IPS-NIHi7 (cell line): ENCODE data around the gene GNG2.
"Not testable (repeated sequence)": the region's sequence is repeated elsewhere in the genome, so short reads cannot be mapped to it uniquely, and the experiment has no call there.

Experiments used
- DNase-seq: peaks from one replicate; pipeline ENCODE4 v3.0.0; 2012; ENCODE audit warnings: mixed read lengths; ENCODE audit errors: extremely low spot score

The GNG2 gene

DNA sequence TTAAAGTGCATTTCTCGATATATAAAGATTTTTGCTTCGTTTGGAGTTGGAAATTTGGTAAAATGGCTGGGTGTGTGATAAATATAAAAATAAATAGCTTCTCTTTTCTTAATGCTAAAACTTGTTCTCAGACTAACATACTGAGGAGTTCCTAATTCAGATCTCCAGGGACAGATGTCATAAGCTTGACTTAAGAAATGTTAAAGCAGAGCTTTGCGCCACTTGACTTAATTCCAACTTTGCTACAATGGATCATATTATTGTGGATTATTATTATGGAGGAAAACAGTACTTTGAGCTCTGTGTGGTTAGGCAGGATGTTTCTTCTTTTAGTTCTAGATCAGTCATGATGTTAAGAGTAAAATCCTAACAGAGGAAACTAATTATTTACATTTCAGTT, 33.8 kb downstream of the GNG2 start:
- DNase-seq: no peak

DNA sequence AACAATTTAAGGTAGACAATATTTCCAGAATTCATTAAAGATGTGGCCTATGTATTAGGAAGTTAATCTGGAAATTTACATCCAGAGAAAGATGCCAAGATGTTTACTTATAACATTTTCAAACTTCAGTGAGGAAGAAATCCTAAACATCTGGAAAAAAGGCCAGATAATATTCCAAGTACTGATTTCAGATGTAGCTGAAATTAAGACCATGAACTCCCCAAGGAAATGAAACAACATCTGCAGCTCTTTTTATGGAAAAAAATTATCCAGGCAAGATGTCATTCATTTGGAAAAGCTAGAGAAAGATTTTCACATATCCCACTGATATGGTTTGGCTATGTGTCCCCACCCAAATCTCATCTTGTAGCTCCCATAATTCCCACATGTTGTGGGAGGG, 35.0 kb downstream of the GNG2 start:
- no peak for DNase-seq

DNA sequence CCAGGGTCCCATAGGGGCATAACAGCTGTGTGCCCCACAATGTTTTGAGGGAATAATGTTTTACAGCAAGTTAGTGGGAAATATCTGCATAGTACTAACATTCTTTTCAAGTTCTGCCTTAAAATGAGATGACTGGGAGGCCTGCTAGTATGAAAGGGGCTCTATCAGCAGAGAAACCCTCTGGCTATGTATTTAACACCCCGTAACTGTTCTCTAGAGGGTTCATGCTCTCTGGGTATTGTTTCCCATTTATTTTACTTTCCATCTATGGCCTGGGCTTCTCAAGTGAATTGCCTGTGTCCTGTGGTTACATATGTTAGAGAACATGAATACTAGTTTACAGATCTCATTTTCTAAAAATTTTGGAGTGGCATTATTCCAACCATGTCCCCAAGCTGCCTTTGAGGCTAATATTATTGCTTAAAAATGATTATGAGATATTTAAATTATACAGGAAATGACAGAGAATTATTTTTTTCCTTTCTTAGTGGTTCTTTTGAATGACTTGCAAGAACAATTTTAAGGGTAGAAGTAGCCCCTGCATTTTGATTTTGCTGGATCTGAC, 37.5 kb downstream of the GNG2 start:
- no peak for DNase-seq

DNA sequence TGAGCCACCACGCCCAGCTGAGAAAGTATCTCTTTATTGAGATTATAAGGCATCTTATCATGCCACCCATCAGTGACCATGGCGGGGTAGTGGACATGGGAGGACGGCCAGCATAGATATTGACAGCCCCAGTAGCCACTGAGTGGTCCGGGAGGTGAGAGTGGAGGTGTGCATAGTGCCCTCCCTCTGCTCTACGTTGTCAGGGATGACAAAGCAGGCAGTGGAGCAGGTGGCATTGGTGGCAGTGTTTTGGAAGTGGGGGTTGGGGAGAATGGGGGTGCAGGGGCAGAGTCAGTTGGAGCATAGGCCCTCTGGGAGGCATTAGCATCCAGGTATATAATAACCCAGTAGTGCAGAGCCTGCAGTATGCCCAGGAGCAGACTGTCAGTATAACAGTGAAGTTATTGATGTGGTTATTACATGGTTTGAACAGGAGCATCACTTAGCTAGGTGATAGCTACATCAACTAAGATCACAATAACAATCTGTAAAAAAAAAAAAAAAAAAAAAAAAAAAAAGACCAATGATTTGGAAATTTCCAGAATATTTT, 41.1 kb downstream of the GNG2 start:
- no peak for DNase-seq

DNA sequence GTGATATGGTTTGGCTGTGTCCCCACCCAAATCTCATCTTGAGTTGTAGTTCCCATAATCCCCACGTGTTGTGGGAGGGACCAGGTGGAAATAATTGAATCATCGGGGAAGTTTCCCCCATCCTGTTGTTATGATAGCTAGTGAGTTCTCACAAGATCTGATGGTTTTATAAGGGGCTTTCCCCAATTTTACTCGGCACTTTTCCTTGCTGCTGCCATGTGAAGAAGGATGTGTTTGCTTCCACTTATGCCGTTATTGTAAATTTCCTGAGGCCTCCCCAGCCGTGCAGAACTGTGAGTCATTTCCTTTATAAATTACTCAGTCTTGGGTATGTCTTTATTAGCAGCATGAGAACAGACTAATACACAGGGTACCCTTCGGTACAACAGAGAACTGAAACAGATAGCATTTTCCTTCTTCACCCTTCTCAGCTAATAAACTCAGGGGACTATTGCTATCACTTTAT, 45.3 kb downstream of the GNG2 start:
- DNase-seq: not testable (repeated sequence)

DNA sequence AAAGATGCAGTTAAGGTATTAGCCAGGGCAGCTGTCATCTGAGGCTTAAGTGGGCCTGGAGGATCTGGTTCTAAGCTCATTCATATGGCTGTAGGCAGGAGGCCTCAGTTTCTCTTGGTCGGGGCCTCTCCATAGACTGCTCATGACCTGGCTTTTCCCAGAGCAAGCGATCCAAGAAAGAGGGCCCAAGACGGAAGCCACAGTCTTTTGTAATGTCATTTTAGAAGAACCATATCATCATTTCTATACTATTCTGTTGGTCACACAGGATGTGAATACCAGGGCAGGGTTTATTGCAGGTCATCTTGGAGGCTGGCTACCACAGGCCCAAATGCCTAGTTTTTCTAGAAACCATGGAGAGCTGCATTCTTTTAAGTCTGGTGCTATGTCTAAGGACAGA, 47.7 kb downstream of the GNG2 start:
- no peak for DNase-seq

DNA sequence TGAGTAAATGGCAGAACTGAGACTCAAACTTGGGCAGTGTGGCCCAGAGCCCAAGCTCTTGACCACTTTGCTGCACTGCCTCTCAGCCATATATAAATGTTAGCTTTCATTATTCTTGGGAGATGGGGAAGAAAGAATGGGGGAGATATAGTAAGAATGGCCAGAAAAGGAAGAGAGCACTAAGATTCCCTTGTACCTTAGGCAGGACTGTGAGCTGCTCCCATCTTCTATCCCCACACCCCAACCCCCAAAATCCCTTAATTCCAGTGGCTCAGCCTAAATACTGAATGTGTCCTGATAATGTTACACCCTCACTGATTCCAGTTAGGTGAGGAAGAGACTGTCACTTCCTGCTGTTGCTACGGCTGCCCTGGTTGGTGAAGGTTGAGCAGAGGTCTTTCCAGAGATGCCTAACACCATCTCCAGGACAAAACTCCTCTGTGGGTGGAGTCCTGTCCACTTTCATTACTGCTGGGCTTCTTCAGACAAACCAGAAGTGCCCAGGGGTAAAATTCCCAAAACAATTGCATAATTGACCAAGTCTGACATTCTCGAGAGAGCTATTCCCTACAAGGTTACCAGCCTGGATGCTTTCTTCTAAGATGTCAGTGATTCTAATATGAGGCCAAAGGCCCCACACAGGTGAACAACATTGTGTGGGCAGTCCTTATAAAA, 51.8 kb downstream of the GNG2 start:
- DNase-seq: no peak

DNA sequence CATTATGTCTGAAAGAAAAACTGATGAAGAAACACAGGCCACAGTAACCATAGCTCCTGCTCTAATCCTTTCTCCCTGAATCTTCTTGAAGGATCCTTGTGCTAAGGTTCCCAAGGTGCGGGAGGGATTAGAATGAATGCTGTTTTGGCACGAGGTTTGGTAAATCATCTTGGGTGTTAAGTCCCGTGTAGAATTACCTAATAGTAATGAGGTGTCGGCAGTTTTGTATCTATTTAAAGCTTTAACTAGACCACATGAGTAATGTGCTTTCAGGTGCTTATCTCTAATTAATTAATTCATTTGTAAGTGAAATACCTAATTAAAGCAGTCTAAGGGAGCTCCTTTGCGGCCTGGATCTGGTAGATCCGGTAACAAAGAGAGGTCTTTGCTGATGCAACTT, 53.9 kb downstream of the GNG2 start:
- no peak for DNase-seq

DNA sequence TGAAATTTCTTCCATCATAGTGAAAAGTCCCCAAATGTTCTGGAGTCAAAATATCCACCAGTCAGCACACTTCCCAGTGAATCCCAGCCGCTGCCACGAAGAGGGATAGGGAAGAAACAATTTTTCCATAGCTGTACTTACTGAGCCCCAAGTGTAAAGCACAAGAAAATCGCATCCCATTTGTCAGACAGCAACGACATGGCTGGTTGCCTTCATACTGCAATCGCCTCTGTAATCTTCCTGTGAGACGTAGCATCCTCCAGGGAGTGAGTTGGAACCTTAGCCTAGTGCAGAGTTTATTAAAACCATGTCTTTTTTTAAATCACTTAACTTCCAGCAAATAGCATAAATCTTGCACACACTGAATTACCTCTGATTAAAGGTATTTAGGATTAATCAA, 56.8 kb downstream of the GNG2 start:
- no peak for DNase-seq

DNA sequence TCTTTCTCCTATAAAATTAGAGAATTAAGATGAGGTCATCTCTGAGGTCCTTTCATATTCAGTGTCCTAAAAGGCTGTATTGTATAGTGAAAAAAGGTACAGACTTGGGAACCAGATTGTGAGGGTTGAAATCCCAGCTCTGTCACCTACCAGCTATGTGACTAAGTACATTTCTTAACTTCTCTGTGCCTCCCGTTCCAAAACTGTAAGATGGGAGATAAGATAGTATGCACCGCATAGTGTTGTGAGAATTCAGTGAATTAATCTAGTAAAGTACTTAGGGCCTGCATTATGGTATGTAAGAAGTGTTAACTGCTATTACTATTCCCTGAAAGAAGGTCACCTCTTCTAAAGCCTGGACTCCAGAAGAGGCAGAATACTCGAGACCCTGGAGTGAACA, 60.6 kb downstream of the GNG2 start:
- no peak for DNase-seq

DNA sequence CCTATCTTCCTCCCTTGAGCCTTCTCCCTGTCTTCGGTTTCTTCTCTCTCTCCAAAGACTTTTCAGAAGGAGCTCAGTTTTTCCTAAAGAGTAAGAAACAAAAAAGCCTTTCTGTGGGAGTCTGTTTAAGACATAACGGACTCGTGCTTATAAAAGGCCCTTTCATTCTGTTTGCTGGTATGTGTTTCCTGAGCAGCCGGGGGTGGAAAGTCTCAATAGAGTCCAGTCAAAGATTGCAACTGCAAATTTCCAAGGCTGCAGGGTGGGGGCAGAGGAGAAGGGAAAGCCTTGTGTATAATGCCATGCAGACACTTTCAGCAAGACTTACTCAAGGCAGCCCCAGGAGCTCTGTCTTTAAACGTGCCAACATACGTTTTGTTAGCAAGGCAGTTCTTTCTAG, 62.2 kb downstream of the GNG2 start:
- DNase-seq: no peak

DNA sequence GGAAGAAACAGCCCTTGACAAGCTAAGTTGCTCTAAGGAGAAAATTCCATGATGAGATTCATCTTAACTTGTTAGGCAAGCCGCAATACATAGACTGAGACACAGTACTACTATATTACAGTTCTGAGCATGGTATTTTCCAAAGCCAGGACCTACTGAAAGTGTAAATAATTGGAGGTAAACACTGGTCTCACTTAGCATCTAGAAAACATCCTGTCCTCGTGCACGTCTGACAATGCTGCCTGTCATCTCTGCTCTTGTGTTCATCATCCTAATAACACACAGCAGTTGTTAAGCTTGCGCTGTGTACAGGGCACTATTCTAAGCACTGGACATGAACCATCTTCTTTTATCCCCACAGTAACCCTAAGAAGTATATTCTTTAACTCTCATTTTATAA, 64.2 kb downstream of the GNG2 start:
- no peak for DNase-seq

DNA sequence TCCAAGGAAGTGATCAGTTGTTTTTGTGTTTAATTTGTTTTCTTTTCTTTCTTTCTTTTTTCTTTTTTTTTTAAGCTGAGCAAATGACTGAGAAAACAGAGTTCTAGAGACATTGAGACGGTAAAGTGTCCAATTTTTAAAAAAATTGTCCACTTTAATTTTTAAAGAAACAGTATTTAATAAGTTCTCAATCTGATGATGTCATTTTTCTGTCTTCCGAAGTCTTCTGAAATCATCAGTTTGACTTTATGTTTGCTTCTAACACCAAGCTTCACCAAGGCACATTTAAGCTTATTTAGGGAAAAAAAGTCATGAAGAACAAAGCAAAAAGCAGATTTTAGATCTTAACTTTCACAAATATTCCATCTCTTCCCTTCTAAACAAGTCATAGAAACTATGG, 65.6 kb downstream of the GNG2 start:
- DNase-seq: no peak

DNA sequence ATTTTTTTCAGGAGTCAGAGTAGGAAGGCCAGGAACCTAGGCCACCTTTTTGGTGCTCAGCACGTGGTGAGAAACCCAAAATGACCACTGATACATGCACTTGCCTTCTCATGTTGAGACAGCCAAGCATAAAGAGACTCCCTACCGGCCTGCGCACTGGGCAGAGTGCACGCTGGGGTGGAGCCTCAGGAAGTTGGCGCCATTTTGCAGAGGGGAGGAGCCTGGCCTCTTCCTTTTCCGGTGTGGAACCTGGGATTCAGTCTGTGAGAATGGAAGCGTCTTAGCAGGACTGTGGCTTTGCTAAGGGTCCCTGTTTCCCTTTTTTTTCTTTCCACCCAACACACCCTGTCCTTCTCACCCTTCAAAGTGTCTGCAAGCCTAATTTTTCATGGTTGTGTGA, 66.0 kb downstream of the GNG2 start:
- DNase-seq: no peak

DNA sequence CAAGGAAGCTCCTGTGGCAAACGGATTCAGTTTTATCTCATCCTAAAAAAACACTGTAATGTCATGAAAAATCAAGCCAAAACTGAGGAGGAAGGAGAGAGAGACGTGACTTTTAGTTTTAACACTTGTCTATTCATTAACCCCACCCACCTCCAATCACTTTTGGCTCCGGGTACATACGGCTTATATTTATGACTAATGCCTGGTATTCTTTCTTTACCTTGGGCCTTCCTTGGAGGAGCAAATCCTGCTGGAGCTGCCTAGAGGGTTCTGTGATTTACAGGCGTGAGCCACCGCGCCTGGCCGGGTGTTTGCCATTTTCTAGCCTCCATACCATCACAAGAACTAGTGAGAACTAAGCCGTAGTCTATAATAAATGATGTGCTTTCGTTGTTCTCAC, 68.2 kb downstream of the GNG2 start:
- DNase-seq: no peak

DNA sequence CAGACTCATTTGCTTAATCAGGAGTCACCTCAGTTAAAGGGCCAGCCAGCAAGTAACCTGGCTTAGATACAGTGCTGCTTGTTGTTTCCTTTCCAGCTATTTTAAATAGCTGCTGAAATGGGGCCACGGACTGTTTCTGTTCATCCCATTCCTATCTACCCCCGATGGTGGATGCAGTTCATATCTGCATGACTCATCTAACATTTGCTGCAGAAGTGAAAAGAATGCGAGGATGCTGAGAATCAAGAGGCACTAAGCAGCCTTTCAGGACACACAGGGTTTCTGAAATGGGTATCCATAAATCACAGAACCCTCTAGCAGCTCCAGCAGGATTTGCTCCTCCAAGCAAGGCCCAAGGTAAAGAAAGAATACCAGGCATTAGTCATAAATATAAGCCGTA, 68.8 kb downstream of the GNG2 start:
- no peak for DNase-seq

DNA sequence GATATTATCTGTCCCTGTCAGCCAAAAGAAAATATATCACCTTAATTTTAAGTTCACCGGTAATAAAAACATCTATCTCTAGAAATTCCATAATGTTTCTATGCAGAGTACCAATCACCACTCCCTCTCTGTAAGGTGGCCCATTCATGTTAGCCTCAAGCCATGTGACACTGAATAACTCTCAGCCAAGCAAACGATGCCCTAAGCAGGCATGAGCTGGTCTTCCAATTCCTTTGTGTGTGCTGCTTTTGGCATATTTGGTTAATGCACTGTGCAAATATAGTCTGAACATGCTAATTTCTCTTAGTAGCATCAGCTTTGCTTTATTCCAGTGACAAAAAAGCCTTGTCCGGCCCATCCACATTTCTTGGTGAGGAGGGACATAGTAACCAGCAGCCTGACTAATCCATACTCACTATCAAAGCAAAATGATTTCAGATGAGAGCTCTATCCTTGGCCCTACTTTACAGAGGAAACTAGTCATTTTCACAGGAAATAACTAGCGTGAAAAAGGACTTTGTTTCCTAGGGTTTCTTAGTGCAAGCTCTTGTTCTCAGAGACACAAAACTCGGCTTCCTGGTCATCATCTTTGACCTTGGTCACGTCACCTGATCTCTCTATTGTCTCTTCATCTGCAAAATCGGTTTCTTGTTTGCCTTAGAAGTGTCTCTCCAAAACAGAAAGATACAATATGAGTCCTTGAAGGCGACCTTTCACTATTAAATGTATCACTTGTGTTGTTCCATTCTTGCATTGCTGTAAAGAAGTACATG, 69.7 kb downstream of the GNG2 start:
- no peak for DNase-seq

DNA sequence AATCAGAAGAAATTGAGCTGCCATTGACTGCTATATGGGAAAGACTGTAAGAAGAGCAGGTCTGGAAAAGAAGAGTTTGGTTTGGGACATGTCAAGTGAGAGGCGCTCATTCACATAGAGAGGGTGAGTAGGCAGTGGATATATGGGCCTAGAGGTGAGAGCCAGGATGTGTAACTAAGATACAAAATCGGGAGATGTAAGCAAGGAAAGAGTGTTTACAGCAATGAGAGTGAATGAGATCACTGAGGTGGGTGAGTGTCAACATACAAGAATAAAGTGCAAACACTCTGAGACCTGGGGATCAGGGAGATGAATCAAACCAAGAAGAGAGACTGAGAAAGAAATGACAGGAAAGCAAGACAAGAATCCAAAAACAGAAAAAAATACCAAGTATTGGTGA, 70.9 kb downstream of the GNG2 start:
- no peak for DNase-seq

DNA sequence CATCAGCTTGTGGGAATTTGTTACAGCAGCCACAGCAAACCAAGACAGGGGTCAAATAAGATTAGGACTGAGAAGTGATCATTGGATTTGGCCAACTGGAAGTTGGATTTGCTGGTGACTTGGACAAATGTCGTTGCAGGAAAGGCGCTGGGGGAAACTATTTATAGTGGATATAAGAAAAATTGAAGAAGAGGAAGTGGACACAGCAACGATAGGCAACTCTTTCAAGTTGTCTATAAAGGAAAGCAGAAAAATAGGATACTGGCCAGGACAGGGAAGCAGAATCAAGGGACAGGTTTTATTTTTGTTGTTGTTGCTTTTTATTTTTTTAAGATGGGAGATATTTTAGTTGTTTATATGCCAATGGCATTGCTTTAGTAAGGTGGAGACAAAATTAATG, 72.8 kb downstream of the GNG2 start:
- no peak for DNase-seq

DNA sequence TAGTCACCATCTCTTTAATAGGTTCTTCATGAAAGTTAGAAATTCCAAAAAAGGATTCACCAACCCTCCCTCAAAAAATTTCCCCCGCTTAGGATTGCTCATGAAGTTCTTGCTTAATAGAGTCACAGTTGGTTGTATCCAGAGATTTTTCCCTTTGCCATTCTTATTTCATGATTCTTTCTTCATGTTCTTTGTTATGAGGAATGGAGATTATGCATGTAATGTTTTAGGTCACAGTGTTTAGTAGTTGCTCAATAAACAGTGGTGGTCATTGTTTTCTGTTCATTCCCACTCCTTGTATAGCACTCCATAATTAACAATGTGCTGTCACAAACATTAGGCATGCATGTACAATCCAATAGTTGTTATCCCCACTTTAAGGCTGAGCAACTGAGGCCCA, 77.7 kb downstream of the GNG2 start:
- no peak for DNase-seq

DNA sequence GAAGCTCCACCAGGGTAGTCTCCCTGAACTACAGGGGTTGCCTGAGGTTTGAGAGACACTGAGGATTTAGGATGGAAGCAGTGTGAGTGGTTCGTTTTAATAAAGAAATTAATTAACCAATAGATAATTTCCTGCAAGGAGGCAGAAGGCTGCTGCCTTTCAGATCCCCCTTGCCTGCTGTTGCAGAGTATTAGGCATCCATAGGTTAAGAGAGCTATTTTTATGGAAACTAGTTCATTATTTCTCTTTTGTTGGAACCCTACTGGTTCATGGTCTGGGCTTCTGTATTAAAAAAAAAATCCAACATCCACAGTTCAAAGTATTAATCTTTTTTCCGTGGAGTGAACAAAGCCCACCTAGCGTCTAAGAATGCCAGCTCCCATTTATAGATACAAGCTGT, 78.4 kb downstream of the GNG2 start:
- no peak for DNase-seq

DNA sequence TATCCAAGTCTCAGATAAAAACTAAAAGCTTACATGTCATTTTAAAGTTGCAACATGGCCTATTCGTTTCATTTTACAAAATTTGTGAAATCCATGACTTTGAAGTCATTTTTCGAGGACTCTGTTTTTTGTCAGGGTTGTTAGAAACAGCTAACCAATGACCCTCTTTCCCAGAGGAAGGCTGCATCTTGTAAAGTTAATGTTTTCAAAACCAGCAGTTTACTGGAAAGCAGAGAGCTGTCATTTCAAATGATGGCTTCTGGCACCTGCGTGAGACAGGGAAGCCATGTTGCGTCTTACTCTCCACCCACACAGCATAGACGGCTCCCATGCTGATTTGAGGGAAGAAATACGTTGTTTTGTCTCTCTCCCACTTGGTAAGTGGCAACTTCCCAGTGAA, 78.8 kb downstream of the GNG2 start:
- DNase-seq: no peak

DNA sequence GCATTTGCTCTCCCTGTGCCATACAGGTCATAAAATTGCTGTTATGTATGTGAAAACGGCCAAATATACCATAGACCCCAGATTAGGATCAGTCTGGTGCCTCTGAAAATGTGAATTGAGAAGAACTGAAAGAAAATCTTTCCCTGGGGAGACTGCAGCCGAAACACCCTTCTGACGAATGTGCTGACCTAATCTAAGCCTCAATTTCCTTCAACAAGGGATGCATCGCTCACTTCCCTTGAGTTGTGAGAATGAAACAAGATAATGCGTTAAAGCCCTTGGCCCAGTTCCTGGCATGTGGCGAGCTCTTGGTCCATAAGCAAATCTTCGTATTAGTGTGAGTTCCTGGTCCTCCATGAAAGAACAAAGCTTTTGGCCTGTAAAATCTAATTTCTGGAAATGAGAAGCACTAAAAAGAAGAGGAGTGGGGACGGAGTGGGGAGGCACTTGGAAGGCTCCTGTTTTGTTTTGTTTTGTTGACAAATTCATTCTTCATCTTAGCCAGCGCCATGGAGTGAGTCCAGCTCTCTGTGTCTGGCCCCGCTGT, 79.4 kb downstream of the GNG2 start:
- DNase-seq: no peak
